OCI-LY3 (cell line): ENCODE data around the gene LRP3.

Experiments
- CTCF ChIP-seq: fragments of 200-600, 300-600 bp; sonication (generic); IDR thresholded peaks from 2 replicates; pipeline ENCODE4 v1.5.1; 2014; ENCODE audit warnings: antibody characterized with exemption, low read length, low read depth
- EZH2phosphoT487 ChIP-seq: fragments of 200-600 bp; shearing (Covaris generic); IDR thresholded peaks from 2 replicates; pipeline ENCODE4 v1.6.1; 2018; ENCODE audit warnings: antibody characterized with exemption, mixed run types, low read depth

GRCh38 chr19:33252971-33253370 is 58.8 kb downstream of the LRP3 start:
- TF ChIP-seq CTCF, result no peak
- no peak for TF ChIP-seq EZH2phosphoT487
